ENCODE data around the gene TINAG.

TINAG gene, protein sequence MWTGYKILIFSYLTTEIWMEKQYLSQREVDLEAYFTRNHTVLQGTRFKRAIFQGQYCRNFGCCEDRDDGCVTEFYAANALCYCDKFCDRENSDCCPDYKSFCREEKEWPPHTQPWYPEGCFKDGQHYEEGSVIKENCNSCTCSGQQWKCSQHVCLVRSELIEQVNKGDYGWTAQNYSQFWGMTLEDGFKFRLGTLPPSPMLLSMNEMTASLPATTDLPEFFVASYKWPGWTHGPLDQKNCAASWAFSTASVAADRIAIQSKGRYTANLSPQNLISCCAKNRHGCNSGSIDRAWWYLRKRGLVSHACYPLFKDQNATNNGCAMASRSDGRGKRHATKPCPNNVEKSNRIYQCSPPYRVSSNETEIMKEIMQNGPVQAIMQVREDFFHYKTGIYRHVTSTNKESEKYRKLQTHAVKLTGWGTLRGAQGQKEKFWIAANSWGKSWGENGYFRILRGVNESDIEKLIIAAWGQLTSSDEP

DNA sequence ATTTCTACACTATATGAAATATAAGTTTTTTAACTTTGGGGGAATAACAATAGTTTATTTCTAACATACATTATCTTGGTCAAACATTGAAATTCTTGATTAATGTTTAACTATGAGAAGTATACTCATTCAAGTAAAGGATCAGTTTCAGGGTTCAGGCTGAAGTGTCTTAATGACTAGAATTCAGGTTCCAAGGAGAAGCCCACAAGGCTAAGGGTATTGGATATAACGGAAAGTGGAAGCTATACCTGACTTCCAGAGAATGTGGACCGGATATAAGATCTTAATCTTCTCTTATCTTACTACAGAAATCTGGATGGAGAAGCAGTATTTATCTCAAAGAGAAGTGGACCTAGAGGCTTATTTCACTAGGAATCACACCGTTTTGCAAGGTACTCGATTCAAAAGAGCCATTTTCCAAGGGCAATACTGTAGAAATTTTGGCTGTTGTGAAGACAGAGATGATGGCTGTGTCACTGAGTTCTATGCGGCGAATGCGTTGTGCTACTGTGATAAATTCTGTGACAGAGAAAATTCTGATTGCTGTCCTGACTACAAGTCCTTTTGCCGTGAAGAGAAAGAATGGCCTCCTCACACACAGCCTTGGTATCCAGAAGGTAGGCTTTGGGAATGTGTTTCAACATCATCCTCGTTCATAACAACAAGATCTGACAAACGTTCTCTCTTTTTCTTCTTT lies at the start of gene TINAG:
TINAG (plus strand) TSS at position 153 of the 697 bp plus-strand sequence; CDS start at position 263, 110 bp downstream.
- DNase-seq (ENCODE audit: low read depth in 2 of 2), result no peak

DNA sequence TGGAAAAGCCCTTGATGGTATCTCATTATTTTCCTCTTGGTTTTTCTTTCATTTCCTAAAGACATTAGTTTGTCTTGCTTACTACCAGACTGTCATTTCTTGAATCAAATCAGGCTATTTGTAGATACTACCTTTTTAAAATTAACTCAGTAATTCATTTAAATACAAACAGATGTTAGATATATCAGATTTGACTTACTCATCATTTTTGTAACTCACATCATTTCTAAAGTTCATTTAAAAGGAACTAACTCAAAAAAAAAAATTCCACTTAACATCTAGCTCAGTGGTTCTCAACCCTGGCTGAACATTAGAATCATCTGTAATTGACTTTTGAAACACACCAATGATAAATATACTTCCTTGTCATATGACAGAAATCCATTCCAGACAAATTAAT lies 48.2 kb upstream of the TINAG start:
- DNase-seq (ENCODE audit: low read depth in 2 of 2), result no peak

DNA sequence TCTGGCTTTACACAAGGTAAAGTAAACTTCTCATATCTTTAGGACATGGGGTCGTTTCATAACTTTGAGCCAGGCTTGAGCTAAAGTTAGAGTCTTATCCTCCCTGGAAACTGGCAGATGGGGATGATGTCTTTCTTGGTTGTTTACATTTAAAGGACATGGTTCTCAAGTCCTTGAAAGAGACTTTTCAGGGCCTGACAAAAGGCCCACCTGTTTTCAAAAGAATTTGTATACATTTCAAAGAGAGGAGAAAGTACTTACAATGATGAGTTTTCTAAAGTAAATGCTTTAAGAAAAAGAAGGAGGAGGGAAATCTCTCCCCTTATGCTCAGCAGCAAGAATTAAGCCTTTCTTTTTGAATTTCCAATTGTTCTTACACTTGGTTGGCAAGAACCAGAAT lies 45.7 kb upstream of the TINAG start:
- DNase-seq (ENCODE audit: low read depth in 2 of 2), result no peak

DNA sequence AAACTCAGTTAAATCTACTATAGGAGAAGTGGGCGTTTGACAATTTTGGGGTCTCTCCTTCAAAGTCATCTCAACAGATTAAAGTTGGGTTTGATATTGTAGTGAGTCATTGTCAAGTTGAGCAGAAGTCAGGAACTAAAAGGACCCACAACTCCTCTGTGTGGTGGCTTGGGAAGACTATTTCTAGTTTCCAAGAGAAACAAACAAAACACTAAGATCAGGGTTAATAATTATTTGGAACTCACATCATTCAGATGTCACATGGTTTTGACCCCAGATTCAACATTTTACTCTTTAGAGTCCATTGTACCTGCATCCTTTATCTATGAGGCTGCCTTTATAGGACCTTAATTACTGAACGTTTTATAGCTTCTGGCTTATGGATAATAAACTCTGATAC lies 45.3 kb upstream of the TINAG start:
- DNase-seq (ENCODE audit: low read depth in 2 of 2), result no peak

DNA sequence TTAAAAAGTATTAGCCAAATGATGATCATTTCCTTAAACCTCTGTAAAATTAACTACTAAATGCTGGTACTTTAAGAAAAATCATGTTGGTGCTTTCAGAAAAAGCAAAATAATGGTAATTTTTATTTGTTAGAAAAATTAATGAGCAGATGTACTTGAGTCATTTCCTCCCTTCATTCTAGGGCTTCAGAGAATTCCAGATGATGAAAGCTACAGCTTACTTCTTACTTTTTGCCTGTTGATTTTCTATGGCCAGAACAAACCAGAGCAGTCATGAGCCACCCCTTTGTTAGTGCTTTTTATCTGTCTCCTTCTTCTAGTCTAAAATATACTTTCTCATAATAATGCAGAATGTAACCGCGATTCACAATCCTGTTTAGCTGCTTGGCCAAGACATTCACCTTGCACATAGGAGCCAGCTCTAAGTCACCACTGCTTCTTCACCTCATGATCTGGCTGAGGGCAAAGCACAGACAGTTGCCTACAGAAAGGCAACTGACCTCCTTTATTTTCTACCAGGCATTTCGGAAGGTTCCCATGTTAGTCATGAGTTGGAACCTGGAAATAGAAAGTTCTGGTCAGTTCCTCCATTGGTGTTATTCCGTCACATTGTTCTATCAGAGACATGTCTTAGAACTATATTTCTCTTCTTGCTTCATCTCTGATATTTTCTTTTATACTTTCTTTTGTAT lies 43.5 kb upstream of the TINAG start:
- DNase-seq (ENCODE audit: low read depth in 2 of 2), result no peak

DNA sequence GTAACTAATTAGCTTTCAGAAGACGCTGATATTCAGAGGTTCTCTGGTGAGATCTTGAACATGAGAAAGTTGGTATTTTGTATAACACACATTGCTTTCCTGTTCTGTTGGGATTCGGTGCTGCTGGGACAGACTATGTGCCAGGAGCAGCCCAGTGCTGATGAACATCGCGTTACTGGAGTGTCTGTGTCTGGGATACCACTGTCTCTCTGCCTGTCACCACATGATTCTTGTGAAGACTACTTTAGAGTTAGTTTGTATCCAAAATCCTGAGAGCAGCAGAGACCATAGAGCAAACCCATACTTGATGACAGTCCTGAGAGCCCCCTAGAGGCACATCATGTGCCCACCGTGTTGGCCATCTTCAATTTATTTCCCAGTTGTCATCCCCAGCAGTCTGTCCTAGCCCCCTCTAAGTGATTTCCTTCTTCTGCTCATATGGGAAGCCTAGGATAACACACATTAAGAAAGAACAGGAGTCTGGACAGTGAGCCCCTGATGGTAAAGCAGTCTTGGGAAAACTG lies 41.8 kb upstream of the TINAG start:
- DNase-seq (ENCODE audit: low read depth in 2 of 2), result no peak

DNA sequence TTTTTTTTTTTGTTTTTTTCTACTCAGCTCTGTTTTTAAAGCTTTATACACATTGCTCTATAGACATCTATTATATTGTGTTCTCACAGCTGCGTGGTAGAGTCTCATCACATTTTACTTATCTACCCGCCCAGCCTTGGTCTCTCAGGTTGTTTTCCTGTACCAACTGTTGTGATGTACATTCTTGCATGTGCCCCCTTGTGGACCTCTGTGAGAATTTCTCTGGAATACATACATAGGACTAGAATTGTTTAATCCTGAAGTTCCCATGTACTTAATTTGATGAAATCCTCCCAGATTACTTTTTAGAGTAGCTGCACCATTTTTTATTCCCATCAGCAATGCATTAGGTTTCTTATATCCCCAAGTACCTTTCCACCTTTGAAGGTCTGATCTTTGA lies 40.4 kb upstream of the TINAG start:
- DNase-seq (ENCODE audit: low read depth in 2 of 2), result no peak

DNA sequence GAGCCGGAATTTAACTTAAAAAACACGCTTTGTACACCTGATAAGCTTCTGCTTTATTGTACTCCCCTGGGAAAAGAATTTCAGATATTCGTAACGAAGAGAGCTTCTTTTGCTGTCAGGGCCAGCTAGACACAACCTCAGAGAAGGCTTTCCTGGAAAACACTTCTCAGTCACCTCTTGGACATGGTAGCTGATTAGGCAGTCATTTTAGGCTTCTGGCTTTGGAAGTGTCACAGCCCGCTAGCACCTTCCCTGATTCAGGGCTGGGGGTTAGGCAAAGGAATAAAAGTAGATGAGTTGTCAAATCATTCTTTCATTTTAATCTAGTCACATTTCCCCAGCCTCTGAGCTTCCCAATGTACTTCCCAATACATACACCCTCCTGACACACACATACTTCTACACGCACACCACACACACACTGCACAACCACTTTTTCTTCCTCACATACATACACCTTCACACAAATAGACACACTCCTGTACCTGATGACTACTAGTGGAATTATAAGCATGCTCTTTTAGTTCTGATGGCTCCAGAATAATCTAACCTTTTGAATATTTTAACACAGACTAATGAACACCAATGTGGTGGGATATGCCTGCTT lies 34.9 kb upstream of the TINAG start:
- no peak for DNase-seq (ENCODE audit: low read depth in 2 of 2)

DNA sequence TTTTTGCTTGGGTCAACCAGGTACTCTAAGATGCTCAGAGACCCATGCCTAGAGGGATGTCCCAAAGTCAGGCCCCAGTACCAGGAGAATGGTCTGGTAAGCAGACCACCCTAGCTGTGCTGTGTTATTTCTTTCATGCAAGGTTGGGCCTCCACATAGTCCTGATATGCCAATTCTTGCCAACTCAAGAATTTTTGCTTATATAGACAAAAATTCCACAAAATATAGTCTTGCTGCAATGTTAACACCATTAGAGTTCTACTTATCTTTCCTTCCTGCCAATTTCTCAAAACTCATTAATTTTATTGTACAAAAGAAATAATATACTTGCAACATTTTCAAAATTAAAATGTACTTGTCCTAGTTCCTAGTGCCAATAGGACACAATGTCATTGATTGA lies 33.9 kb upstream of the TINAG start:
- no peak for DNase-seq (ENCODE audit: low read depth in 2 of 2)

DNA sequence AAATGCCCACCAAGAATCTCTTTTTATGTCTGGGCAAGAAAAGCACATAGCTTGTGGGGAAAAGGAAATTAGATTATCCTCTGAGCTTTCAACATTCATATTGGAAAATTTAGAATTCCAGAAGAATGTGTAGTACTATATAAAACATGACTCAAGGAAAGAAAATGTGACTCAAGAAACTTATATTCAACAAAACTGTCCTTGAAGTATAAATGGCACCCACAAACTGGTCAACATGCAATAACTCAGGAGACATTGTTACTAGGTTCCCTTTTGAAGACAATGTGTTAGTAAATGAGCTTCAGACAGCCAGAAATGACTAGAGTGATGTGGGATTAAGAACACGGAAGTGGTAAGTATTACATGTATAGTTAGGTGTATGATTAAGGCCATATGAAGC lies 26.1 kb upstream of the TINAG start:
- DNase-seq (ENCODE audit: low read depth in 2 of 2), result no peak

DNA sequence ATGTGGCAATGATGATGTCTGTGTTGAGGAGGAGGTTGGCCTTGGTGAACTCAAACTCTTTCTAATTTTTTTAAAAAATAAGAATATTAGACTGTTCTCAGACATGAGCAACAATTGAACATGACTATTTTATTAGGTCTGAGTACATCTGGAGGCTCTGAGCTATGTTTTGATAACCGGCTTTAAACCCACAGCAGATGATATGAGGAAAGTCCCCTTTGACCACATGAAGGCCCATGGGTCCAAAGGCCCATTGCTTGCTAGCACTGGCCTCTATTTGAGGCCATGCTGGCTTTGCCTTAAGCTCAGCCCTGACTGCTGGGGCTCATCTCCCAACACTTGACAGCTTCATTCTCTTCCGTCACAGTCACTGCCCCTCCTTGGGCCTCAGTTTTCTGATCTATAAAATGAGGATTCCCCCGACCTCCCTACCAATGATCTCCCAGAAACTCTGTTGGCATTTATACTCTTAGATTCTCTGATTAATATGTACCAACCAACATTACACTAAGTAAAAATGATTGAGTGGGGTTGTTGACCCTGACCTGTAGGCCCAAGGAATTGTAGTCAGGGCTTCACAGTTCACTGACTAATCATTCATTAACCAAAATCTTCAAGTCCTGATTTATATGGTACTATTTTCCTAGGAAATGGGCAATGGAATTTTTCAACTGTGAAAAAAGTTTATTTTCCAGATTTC lies 23.9 kb upstream of the TINAG start:
- no peak for DNase-seq (ENCODE audit: low read depth in 2 of 2)

DNA sequence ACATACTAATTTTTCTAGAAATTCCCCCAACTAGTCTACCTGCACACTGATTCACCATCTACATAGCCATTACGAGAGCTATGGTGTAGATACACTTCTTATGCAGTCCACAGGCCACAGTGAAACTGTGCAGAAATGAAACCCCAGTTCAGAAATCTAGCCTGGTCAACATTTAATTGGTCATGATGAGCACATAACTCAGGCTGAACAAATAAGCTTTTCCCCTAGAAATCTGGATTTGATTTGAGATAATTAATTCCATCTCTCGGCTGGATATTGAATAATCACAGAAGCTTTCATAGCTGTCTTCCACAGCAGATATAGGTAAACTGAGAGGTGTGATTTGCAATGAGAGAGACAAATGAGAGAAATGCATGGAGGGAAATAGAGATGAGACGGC lies 22.6 kb upstream of the TINAG start:
- no peak for DNase-seq (ENCODE audit: low read depth in 2 of 2)

DNA sequence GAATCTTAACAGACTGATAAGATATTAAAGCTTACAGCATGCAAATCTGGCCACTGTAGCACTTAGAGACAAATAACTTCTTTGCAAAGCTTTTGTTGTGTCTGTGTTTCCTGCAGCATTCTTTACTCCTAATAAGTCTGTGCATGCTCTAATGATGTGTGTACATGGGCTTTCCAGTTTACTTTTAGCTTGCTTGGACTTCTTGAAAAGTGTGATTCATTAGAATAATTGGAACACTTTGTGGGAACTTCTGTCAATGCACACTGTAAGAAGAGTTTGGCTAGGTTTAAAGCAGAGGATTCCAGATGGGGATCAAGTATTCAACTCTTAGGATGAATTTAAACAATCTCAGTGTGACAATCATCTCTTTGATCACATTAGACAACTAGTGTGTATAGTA lies 22.1 kb upstream of the TINAG start:
- no peak for DNase-seq (ENCODE audit: low read depth in 2 of 2)

DNA sequence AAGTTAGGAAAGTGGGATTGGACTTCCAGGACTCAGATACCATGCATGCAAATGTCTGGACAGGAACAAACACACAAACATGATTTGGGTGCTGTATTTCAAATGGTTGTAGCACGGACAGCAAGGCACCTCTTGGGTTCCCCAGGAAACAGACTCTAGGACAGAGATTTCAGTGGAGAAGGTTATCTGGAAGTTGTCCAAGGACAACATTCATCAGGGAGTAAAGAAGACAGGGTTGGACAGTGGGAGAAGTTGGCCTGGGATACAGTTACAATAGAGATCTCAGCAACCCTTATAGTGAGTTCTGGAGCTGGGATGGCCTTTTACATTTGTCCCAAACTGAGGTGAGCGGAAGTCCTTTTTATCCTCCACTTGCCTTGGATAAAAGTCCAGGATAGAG lies 19.8 kb upstream of the TINAG start:
- DNase-seq (ENCODE audit: low read depth in 2 of 2), result no peak

DNA sequence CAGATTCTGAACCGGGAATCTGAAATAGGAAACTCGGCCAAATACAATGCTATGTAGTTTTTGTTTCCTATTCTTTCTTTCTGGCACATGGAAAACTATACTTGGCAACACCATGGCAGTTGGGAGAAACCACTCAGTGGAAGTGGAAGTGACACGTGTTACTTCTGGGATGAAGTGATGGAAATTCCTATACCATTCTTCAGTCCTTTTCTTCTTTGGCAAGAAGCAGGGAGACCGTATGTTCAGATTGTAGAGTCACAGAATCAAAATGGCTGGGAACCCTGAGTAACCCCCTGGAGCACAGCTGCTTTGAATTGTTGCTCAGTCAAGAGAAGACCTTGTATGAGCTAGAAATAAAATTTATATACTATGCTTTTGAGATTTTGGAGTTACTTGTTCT lies 18.8 kb upstream of the TINAG start:
- no peak for DNase-seq (ENCODE audit: low read depth in 2 of 2)

DNA sequence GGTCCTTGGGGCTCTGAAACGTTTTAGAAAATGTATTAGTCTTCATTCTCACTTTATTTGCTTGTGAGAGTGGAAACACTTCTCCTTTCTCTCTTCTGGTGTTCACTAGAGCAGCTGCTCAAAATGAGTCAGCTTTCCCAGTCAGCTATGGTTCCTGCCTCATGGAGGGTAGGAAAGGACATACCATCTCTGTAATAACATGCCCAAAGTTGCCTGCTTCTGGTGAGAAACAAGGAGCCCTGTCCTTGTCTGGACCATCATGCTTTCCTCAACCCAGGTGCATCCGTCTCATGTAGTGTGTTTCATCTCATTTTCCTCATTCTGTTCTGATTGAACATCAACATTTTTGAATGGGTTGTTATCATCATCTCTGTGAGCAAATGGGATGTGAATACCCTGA lies 17.1 kb upstream of the TINAG start:
- DNase-seq (ENCODE audit: low read depth in 2 of 2), result no peak

DNA sequence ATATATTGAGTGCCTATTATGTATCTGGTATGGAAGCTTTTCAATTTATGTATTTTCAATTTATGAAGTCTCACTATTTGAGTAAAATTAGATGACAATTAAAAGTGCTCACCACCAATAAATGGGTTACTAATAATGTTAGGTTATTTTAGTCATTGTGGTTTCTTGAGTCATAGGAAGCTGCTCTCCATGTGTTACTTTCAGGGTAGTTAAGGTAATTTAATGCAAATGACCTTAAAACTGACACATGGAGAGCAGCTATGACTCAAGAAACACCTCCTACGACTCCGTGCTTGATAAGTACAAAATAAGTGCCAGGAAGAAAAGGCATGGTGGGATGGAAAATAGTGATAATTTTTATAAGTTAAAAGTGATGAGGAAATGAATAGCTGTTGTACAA lies 16.5 kb upstream of the TINAG start:
- DNase-seq (ENCODE audit: low read depth in 2 of 2), result no peak

DNA sequence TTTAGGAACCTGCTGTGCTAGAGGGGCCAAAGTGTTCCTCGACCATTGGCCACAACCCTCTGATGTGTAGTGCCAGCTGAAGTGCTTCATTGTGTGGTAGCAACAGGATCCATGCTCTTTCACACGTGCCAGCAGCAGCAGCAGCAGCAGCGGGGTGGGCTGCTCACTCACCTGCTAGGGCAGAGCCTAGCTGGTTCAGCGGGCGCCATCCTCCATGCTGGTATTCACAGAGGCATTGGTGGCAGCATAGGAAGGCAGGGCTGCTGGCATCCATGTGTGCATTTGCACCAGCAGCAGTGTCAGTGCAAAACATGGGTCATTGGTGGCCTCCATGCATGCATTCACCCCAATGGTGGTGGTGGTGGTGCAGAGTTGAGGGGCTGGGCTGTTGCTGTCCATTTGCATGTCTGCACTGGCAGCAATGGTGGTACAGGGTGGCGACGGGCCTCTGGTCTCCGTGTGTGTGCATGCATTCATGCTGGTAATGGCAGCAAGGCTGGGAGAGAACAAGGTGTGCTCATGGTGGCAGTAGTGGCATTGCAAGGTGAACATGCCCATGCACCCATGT lies 13.2 kb upstream of the TINAG start:
- no peak for DNase-seq (ENCODE audit: low read depth in 2 of 2)

DNA sequence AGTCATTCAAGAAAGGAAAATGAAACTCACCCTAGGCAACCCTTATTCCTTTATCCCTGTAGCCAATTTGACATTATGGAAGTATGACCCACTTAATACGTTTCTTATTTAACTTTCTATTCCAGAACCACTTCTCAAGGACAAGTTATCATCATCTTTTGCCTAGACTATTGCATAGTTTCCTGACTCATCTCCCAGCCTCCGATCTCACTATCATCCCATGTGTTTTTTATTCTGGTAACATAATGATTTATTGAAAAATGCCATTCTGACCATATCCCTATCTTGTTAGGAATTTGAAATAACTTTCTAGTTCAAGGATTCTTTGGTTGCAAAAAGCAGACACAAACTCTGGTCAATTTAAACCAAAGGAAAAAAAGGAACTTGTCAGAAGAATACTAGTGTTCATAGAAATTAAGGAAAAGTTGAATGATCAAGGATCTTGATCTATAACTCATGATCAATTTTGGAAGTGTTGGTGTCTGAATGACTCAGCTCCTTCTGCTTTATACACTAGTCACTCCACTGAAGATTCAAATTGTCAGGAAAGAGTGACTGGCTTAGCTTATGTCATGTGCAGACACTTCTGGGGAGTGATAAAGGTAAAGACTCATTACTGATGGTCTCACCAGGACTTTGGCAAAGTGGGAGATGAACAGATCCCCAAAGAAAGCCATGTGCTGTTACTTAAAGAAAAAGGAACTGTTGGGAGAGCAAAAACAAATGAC lies 8.5 kb upstream of the TINAG start:
- DNase-seq (ENCODE audit: low read depth in 2 of 2), result no peak

DNA sequence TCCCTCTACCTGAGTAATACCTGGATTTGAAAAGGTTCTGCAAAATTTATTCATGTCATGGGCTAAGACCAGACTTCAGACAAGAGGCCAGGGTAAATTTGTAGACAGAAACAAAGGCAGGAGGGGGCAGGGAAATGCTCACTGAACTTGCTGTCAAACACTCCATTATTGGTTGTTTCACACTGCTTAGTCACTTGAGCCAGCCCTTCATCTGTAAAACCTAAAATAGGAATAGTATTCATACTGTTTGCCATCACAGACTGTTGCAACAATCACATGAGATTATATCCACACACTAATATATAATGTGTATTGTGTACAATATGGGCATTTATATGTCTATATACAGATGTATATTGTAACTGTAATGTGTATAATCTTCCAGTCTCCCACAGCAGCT lies 6.5 kb upstream of the TINAG start:
- no peak for DNase-seq (ENCODE audit: low read depth in 2 of 2)
